GM12801 (cell line): ENCODE measurements around the gene GALC.

ENCODE experiments used
- TF ChIP-seq, protein P1 (sequence below): IDR thresholded peaks from one replicate; pipeline ENCODE4 v1.5.1; 2011; ENCODE audit warnings: control low read depth; ENCODE audit not compliant: insufficient read length; ENCODE audit errors: extremely low read depth

GALC gene

DNA sequence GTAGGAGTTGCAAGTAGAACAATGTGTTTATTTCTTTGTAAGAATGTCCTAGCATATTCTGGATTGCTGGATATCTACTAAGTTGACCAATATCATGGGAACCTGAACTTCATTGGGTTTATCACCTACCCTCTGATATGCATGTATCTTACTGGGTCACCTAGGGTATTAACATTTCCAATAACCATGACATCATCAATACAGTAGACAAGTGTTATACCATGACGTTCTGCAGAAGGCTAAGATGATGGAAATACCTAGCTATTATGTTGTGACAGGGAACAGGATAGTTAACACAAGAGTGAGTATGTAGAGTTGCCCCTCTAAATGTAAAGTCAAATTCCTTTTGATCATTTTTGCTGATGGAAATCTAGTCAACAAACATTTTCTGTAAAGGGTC, 37.9 kb upstream of the GALC start:
- TF ChIP-seq, protein P1, sequence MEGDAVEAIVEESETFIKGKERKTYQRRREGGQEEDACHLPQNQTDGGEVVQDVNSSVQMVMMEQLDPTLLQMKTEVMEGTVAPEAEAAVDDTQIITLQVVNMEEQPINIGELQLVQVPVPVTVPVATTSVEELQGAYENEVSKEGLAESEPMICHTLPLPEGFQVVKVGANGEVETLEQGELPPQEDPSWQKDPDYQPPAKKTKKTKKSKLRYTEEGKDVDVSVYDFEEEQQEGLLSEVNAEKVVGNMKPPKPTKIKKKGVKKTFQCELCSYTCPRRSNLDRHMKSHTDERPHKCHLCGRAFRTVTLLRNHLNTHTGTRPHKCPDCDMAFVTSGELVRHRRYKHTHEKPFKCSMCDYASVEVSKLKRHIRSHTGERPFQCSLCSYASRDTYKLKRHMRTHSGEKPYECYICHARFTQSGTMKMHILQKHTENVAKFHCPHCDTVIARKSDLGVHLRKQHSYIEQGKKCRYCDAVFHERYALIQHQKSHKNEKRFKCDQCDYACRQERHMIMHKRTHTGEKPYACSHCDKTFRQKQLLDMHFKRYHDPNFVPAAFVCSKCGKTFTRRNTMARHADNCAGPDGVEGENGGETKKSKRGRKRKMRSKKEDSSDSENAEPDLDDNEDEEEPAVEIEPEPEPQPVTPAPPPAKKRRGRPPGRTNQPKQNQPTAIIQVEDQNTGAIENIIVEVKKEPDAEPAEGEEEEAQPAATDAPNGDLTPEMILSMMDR: no peak

DNA sequence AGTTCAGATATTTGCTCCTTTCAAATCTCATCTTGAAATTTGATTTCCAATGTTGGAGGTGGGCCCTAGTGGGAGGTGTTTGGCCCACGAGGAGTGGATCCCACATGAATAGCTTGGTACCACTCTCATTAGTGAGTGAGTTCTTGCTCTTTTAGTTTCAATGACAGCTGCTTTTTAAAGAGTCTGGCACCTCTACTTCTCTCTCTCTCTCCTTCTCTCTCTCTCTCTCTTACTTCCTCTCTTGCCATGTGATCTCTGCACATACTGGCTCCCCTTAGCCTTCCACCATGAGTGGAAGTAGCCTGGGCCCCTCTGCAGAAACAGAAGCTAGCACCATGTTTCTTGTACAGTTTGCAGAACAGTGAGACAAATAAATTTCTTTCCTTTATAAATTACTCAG, 37.1 kb upstream of the GALC start:
- TF ChIP-seq, protein P1: no peak

DNA sequence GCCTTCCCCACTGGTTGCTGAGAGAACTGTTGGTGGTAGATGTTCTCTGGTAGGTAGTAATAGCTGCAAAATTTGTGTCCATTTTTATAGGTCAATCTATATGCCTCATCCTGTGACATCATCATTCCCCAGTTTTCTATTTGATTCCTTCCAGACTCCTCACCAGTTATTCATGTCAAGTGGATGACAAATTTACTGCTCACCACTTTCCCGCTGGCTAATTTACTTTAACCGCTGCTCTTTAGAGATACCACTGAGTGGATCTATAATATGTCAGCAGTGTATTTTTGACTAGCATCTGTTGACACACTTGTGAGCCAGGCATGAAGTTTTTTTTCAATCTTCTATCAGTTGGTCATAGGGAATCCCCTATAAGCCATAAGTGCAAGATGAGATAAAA, 36.5 kb upstream of the GALC start:
- TF ChIP-seq, protein P1: no peak

DNA sequence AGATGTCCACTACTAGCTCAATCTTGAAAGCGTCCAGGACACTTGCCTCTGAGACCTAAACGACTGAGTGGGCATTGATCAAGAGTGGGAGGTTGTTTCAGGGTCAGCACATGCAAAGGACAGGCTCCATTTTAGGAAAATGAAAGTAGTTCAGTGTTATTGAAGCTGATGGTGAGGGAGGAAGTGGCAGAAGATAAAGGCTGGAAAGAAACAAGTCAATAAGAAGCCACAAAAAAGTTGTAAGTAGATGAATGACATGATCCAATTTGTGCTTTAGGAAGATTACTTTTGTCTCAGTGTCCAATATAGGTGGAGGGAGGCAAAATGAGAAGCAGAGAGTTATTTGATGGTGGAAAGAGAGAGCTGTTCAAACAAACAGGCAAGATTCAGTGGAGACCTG, 33.9 kb upstream of the GALC start:
- TF ChIP-seq, protein P1: no peak

DNA sequence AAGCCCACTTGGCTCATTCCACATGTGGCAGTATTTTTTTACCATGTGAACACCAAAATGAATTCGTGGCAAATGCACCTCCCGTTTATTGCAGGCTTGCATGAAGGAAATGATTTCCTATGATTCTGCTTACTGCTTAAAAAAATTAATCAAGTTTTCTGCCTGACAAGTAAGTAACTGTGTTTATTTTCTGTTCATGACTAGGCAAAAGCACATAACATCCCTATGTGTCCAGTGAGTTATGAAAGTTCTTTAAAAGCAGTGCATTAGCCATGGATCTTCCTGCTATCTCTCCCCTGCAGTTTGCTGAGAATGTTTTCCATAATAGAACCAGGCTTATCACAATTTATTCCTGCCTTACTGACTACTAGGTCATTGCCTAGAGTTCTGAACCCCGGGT, 32.3 kb upstream of the GALC start:
- TF ChIP-seq, protein P1: no peak

DNA sequence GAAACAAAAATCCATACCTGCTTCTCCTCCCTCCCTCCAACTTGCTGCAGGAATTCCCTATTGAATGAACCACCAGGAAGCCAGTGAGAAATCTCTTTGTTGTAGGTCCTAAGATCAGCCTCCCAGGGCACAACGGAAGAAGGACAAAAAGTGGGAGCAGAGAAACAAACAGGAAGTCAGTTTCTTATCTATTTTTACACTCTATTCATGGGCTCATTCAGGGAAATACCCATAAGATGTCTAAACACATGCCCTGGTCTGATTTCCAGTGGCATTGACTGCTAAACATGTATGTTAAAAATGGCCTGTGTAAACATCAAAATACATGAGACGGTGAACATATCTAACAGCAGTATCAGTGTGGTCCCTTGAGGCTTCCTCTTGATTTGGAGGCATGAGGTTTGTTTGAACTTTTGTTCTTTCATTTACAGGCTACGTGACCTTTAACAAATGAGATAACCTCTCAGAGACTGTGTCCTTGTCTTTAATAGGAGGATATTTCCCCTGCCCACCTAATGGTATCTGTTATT, 30.7 kb upstream of the GALC start:
- TF ChIP-seq, protein P1: no peak

DNA sequence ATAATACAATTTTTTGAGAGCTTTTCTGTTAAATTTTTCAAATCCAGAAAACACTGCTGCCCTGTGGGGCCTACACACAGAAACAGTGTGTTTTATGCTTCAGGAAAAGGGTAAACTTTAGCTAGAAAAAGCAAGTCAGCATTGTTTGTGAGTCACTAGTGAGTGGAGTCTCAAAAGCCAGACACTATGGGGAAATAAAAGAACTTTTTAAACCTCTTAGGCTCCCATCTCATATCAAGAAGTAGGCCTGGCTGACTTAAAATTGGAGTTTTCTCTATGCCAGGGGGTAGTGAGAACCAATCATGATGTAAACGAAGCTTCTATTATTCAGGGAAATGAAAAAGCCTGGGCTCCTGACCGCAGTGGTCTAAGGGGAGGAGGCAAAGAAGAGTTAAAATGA, 24.6 kb upstream of the GALC start:
- TF ChIP-seq, protein P1: no peak

DNA sequence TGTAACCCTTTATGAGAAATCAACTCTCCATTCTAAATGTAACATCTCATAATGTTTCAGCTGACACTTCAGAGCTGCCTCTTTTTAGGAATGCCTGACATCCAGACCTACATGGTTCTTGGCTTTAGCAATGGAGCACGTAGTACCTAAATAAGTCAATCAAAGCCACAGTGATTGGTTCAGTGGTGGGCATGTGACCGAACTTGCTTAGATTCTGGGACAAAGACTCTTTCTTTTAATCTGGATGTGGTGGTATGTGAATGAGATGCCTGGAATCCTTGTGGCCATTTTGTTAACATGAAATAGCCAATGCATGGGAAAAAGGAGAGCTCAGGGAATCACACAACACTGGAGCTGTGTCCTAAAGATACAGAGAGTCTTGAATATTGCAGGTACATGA, 23.8 kb upstream of the GALC start:
- TF ChIP-seq, protein P1: no peak
